Measurements from ENCODE around the gene HGS.

Gene HGS

DNA sequence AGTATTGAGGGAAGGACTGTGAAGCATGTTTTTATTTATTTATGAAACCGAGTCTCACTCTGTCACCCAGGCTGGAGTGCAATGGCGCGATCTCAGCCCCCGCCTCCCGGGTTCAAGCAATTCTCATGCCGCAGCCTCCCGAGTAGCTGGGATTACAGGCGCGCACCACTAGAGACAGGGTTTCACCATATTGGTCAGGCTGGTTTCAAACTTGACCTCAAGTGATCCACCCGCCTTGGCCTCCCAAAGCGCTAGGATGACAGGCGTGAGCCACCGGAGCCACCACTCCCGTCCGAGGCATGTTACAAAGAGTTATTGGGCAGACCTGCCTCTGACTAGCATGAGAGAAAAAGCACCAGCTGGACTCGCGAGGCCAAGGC, 22.4 kb downstream of the HGS start:
- FAIRE-seq (no peak), DNase-seq (ENCODE audit: insufficient read length, low spot score) (no peak)
- TF ChIP-seq, protein P1, sequence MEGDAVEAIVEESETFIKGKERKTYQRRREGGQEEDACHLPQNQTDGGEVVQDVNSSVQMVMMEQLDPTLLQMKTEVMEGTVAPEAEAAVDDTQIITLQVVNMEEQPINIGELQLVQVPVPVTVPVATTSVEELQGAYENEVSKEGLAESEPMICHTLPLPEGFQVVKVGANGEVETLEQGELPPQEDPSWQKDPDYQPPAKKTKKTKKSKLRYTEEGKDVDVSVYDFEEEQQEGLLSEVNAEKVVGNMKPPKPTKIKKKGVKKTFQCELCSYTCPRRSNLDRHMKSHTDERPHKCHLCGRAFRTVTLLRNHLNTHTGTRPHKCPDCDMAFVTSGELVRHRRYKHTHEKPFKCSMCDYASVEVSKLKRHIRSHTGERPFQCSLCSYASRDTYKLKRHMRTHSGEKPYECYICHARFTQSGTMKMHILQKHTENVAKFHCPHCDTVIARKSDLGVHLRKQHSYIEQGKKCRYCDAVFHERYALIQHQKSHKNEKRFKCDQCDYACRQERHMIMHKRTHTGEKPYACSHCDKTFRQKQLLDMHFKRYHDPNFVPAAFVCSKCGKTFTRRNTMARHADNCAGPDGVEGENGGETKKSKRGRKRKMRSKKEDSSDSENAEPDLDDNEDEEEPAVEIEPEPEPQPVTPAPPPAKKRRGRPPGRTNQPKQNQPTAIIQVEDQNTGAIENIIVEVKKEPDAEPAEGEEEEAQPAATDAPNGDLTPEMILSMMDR (IDR thresholded peaks at IDR 0.05; ENCODE audit: insufficient read depth, missing control alignments), result no peak

DNA sequence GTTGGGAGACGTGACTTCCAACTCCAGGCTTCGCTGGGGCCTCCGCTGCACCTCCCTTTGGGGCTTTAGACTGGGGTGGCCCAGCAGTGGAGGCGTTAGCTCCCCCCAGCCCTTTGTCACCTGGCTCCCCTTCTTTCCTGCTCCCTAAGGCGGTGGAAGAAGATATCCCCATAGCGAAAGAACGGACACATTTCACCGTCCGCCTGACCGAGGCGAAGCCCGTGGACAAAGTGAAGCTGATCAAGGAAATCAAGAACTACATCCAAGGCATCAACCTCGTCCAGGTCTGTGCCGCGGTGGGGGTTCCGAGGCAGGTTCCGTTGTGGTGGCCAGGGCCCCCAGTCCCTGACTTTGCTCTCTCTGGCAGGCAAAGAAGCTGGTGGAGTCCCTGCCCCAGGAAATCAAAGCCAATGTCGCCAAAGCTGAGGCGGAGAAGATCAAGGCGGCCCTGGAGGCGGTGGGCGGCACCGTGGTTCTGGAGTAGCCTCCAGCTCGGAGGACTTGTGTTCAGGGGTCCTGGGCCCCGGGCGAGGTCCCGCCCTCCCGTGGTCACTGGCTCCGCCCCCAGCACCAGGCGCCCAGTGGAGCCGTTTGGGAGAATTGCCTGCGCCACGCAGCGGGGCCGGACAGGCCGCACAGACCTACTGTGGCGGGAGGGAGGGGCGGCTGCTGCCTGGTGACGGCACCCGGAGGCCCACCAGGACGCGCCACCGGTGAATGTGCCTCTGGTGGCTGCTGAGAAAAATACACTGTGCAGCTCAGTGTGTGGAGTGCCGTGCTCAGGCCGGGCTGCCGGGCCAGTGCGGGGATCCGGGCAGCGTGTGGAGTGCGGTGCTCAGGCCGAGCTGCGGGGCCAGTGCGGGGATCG, 23.2 kb downstream of the HGS start:
- TF ChIP-seq, protein P1 (IDR thresholded peaks at IDR 0.05; ENCODE audit: insufficient read depth, missing control alignments), result no peak
- no peak for FAIRE-seq
- DNase-seq (ENCODE audit: insufficient read length, low spot score), result no peak

DNA sequence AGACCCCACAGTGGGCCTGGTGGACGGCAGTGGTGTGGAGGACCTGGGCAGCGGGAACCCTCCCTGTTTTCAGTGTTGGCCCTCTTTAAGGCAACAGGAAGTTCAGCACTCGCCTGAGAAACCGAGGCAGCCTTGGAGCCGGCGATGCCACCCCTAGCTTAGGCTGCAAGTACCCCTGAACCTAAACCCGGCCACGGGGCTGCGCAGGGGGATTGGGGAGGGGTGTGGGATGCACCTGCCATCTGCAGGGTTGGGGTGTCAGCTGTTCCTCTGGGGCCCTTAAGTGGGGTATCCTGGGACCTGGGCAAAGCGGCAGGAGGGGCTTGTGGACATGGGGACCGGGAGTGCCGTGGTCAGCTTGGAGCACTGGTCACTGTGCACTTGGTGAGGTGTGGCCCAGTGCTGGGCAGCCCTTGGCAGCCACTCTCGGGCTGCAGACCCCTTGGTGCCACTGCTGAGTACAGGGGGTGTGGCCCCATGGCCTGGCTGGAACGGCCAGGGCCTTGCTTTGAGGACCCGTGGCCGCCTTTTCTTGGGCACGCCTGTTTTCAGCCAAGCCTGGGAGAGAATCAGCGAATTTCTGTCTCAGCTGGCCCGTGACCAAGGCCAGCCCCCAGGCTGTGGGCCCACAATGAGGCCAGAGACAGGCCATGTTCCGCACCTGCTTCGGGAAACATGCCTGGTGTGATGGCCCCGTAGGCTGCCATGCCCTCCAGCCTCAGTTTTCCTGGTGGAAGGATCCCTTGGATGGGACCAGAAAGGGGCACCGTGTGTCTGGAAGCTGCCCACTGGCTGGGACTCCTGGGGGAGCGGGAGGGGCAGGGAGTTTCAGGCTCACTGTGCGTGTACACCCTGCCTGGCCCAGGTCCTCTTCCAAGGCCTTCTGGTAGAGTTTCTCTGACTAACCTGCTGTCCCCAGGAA, 24.2 kb downstream of the HGS start:
- TF ChIP-seq, protein P1 (IDR thresholded peaks at IDR 0.05; ENCODE audit: insufficient read depth, missing control alignments), result no peak
- no peak for FAIRE-seq
- DNase-seq (ENCODE audit: insufficient read length, low spot score), result no peak

DNA sequence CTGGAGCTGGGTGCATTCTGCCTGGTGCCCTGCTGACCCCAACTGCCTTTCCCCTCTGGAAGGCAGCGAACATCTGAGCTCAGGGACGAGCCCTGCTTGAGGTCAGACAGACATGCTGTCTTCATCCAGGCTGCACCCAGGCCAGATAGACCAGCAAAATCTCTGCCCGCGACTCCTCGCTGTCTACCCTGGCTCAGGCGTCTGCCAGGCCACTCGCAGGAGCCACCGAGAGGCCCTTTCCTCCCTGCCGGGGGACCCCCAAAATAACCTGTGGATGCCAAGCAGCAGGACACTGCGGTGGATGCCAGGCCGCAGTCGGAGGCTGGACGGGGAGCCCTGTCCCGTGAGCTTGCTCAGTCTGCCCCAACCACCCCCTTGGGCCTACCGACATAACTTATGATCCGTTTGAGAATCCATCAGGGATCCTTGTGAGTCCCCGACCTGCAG, 25.0 kb downstream of the HGS start:
- FAIRE-seq, result no peak
- no peak for DNase-seq (ENCODE audit: insufficient read length, low spot score)
- TF ChIP-seq, protein P1 (IDR thresholded peaks at IDR 0.05; ENCODE audit: insufficient read depth, missing control alignments), result no peak

DNA sequence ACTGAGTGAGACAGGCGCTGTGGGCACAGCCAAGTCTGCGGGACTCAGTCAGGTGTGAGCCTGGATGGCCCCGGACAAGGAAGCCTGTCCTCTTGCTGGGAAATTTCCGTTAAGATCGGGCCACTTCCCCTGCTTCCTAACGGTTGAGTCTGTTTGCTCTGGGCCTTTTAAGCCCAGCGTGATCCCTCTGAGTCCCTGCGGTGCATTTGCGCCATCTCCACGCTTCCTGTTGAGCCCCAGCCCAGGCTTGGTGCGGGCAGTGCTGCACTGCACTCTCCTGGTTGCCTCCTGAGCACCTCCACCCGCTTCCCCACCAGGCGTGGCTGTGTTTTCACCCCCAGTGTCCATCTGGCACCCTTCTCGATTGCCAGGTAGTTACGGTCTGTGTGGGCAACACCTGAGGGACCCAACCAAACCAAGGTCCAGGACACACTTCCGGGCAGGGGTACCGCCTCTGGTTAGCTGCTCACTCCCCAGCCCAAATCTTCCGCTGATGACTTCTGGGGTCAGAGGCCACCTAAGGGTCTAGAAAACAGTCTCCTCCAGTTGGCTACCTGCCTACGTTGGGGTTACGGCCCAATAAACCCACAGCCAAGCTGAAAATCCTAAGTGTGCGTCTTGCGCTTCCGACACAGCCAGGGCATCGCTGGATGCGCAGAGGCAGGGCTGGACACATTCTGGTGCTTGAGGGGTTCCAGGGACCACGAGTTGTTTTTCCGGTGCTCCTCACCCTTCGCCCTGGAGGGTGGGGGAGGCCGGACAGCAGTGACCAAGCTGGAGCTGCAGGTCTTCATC, 26.9 kb downstream of the HGS start:
- TF ChIP-seq, protein P1 (IDR thresholded peaks at IDR 0.05; ENCODE audit: insufficient read depth, missing control alignments), result peak; percentile 0
- DNase-seq (ENCODE audit: insufficient read length, low spot score) (no peak), FAIRE-seq (no peak)

DNA sequence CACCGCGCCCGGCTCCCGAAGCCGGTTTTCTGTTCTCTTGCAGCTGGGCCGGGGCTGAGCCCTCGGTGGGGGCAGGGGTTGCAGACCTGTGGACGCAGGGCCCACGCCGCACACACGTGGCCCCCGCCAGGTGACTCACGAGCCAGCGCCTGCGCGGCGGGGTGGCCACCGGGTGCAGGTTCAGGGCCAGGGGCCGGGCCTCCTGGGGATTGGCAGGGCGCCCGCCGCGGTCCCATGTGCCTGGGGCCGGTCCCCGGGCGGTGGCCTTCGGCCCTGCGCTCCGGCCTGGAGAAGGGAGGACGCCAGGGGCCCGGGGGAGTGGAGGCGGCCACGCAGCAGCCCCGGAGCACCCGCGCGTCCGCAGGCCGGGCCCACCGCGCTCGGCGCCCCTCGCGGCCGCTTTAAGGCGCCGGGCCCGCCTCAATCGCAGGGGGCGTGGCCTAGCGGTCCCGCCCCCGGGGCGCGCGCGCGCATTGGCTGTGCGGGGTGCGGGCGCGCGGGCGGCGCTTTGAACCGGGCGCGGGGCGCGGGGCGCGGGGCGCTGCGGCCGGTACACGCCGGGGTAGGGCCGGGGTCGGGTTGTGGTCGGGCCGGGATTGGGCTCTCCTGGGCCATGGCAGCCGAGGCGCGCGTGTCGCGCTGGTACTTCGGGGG, 28.1 kb downstream of the HGS start, which contains the start of gene SLC25A10:
Gene SLC25A10 (plus strand): TSS at position 471 of the 654 bp plus-strand sequence. CDS start 143 bp downstream, at position 614.
- TF ChIP-seq, protein P1 (IDR thresholded peaks at IDR 0.05; ENCODE audit: insufficient read depth, missing control alignments), result no peak
- no peak for FAIRE-seq
- DNase-seq (ENCODE audit: insufficient read length, low spot score), result peak; percentile 86

All from D721Med (cell line).